Glutamatergic neuron (in vitro differentiated cells): ENCODE measurements around the gene LAMTOR3. TPM values are rescaled to one million over a fixed set of nuclear protein-coding genes. Genes with fewer than 3 reads are reported as not detected.

Experiments used
- DNase-seq: peaks from one replicate; pipeline ENCODE4 v3.0.0; 2022
- H3K27ac Mint-ChIP-seq: one replicate; pipeline ENCODE4 v1.8.0; 2020; ENCODE audit warnings: mild to moderate bottlenecking, mixed read lengths, inconsistent platforms; ENCODE audit not compliant: unreplicated experiment
- H3K27me3 Mint-ChIP-seq: one replicate; pipeline ENCODE4 v1.8.0; 2020; ENCODE audit warnings: mild to moderate bottlenecking, moderate library complexity, mixed read lengths, inconsistent platforms; ENCODE audit not compliant: unreplicated experiment
- H3K36me3 Mint-ChIP-seq: one replicate; pipeline ENCODE4 v1.8.0; 2020; ENCODE audit warnings: mild to moderate bottlenecking, mixed read lengths, inconsistent platforms; ENCODE audit not compliant: unreplicated experiment
- H3K4me1 Mint-ChIP-seq: one replicate; pipeline ENCODE4 v1.8.0; 2020; ENCODE audit warnings: mild to moderate bottlenecking, low read depth, mixed read lengths, inconsistent platforms; ENCODE audit not compliant: unreplicated experiment
- H3K4me3 Mint-ChIP-seq: one replicate; pipeline ENCODE4 v1.8.0; 2020; ENCODE audit warnings: mild to moderate bottlenecking, mixed read lengths, inconsistent platforms; ENCODE audit not compliant: unreplicated experiment
- H3K9me3 Mint-ChIP-seq: one replicate; pipeline ENCODE4 v1.8.0; 2020; ENCODE audit warnings: mild to moderate bottlenecking, moderate library complexity, mixed read lengths, inconsistent platforms; ENCODE audit not compliant: unreplicated experiment
- CTCF ChIP-seq: fragments of 200-600 bp; sonication (generic); IDR thresholded peaks from one replicate; pipeline ENCODE4 v1.5.0; 2021; ENCODE audit not compliant: partially characterized antibody, unreplicated experiment
- total RNA-seq: library from RNA; stranded (reverse); fragmentation: NEBNext Ultra II Directional; extraction: Animal tissue kit (Norgen Biotek cat#: 25700); gene quantifications from one replicate; pipeline ENCODE4 v1.2.1, GENCODE V29; 2021; ENCODE audit not compliant: unreplicated experiment

The LAMTOR3 gene
- total RNA-seq, 1 donor from 2014 or later = 39.1 TPM

- H3K27ac Mint-ChIP-seq = no peak overlapping the region
- no peaks in the 10 kb centered on the region for H3K9me3 Mint-ChIP-seq
- TF ChIP-seq CTCF = no peak
- H3K36me3 Mint-ChIP-seq = no peaks in the 10 kb centered on the region
- H3K27me3 Mint-ChIP-seq = no peaks in the 10 kb centered on the region
- no peak overlapping the region for H3K4me3 Mint-ChIP-seq
- no peaks in the 10 kb centered on the region for H3K4me1 Mint-ChIP-seq
- DNase-seq = no peak
These were observed 48.3 kb downstream of the LAMTOR3 start for GRCh38 chr4:99845708-99846469.

GRCh38 chr4:99845179-99845578 is 49.0 kb downstream of the LAMTOR3 start:
- H3K36me3 Mint-ChIP-seq = no peaks in the 10 kb centered on the region
- TF ChIP-seq CTCF = no peak
- H3K4me3 Mint-ChIP-seq = no peak overlapping the region
- DNase-seq = no peak
- no peak overlapping the region for H3K27ac Mint-ChIP-seq
- H3K27me3 Mint-ChIP-seq = no peaks in the 10 kb centered on the region
- no peaks in the 10 kb centered on the region for H3K4me1 Mint-ChIP-seq
- no peaks in the 10 kb centered on the region for H3K9me3 Mint-ChIP-seq

GRCh38 chr4:99844048-99844447 is 50.2 kb downstream of the LAMTOR3 start:
- no peak for TF ChIP-seq CTCF
- no peak for DNase-seq
- no peak overlapping the region for H3K4me3 Mint-ChIP-seq
- no peaks in the 10 kb centered on the region for H3K9me3 Mint-ChIP-seq
- H3K4me1 Mint-ChIP-seq = no peaks in the 10 kb centered on the region
- H3K27ac Mint-ChIP-seq = no peak overlapping the region
- H3K36me3 Mint-ChIP-seq = no peaks in the 10 kb centered on the region
- H3K27me3 Mint-ChIP-seq = no peaks in the 10 kb centered on the region

GRCh38 chr4:99843413-99843812 is 50.8 kb downstream of the LAMTOR3 start:
- Mint-ChIP-seq H3K4me1 (no peaks in the 10 kb centered on the region), H3K9me3 (no peaks in the 10 kb centered on the region), H3K4me3 (no peak overlapping the region), H3K36me3 (no peaks in the 10 kb centered on the region), H3K27ac (no peak overlapping the region), H3K27me3 (peaks cover 3% of the 10 kb centered on the region)
- DNase-seq = no peak
- TF ChIP-seq CTCF = no peak

GRCh38 chr4:99841129-99841528 is 53.1 kb downstream of the LAMTOR3 start:
- H3K9me3 Mint-ChIP-seq = no peaks in the 10 kb centered on the region
- H3K36me3 Mint-ChIP-seq = no peaks in the 10 kb centered on the region
- no peak overlapping the region for H3K27ac Mint-ChIP-seq
- peaks cover 3% of the 10 kb centered on the region for H3K27me3 Mint-ChIP-seq
- no peak overlapping the region for H3K4me3 Mint-ChIP-seq
- H3K4me1 Mint-ChIP-seq = no peaks in the 10 kb centered on the region
- no peak for DNase-seq
- TF ChIP-seq CTCF = no peak
